Measurements from ENCODE around the gene GASK1A. TPM values are rescaled to one million over a fixed set of nuclear protein-coding genes. Genes with fewer than 3 reads are reported as not detected.

The GASK1A gene
- total and polyA plus RNA-seq, 10 of the 15 experiments (the other 5 are each of a cell fraction or from before 2014, with no cell fraction given), result 0.18 TPM; not detected in 9

DNA sequence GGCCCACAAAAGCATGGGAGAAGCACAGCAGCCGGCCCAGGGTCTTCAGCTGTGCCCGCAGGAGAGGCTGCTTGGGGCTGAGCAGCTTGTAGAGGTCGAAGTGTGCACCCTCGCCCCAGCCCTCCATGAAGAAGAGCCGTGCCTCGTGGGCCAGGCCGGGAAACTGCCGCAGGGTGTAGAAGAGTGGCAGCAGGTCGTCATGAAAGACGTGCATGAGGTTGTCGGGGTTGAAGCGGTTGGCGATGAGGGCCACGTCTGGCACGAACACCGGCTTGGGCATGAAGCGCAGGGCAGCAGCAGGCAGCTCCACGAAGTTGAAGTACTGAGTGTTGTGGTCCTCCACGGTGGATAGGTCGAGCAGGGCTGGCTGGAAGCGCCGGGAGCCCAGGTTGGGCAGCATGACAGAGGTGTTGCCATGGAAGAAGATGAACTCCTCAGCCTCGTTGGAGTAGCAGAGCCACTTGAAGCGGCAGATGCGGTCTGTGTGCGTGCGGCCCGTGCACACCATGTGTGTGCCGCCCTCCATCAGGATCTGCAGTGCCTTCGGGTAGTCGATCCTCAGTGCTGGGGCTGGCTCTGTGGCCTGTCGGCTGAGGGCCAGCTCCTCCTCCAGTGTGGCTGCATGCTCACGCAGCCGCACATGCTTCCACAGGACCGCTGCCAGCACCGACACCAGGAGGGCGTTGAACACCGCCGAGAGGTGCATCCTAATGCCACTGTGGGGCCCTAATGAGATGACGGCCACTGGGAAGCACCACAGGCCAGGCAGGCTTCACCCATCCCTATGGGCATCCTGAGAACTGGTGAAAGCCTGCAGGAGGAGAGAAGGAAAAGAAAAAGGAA lies 101.8 kb downstream of the GASK1A start:
- DNase-seq (ENCODE audit: low read depth, low spot score) (no peak), ATAC-seq (no peak), FAIRE-seq (no peak)
- TF ChIP-seq JUND (IDR thresholded peaks at IDR 0.05; ENCODE audit: low read depth, low read length) (no peak), SREBF1 (IDR thresholded peaks at IDR 0.05; ENCODE audit: low read length) (no peak), SMC3 (IDR thresholded peaks at IDR 0.05; ENCODE audit: borderline replicate concordance, low read length) (no peak)
- TF ChIP-seq, protein P1, sequence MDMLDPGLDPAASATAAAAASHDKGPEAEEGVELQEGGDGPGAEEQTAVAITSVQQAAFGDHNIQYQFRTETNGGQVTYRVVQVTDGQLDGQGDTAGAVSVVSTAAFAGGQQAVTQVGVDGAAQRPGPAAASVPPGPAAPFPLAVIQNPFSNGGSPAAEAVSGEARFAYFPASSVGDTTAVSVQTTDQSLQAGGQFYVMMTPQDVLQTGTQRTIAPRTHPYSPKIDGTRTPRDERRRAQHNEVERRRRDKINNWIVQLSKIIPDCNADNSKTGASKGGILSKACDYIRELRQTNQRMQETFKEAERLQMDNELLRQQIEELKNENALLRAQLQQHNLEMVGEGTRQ (IDR thresholded peaks at IDR 0.05; ENCODE audit: borderline replicate concordance, low read depth, low read length), result no peak
- 66% methylated on average over 40 of the region's 40 CpGs for WGBS (ENCODE audit: insufficient coverage, insufficient replicate concordance, low lambda C conversion rate, missing lambda C conversion rate)
- CTCF ChIA-PET, result interaction anchor here (1.3 kb wide), 1 partner anchor 9 kb away, joined by 3 read pairs; no protein-coding TSS in a partner anchor
- Histone ChIP-seq H3K27ac (ENCODE audit: control insufficient read depth, insufficient read depth) (no peak overlapping the region), H2AFZ (ENCODE audit: control insufficient read depth, low read depth, low read length) (no peak overlapping the region), H3K27me3 (replicated peaks in 1 of 2; ENCODE audit: control insufficient read depth in 2 of 2, insufficient read depth in 2 of 2, low read length in 1 of 2) (no peaks in the 10 kb centered on the region), H3K4me2 (ENCODE audit: control insufficient read depth, insufficient read depth) (no peak overlapping the region), H3K4me1 (ENCODE audit: control insufficient read depth, insufficient read depth, low read length) (no peaks in the 10 kb centered on the region), H3K4me3 (no peak overlapping the region), H3K79me2 (ENCODE audit: control insufficient read depth, insufficient read depth, low read length) (no peaks in the 10 kb centered on the region), H3K9me3 (replicated peaks; ENCODE audit: control insufficient read depth, insufficient read depth, low read length) (no peaks in the 10 kb centered on the region; the same call in 2 of the 3 replicates), H4K20me1 (ENCODE audit: control insufficient read depth, insufficient read depth) (no peaks in the 10 kb centered on the region), H3K9ac (ENCODE audit: control insufficient read depth, insufficient read depth, low read length) (no peak overlapping the region), H3K36me3 (ENCODE audit: control insufficient read depth in 2 of 2, insufficient read depth in 2 of 2, low read length in 1 of 2) (no peaks in the 10 kb centered on the region; a peak in 1 of 4 replicates)
- RAD21 ChIA-PET (ENCODE audit: unreplicated experiment), result no interaction called here
- intact Hi-C loops (cut with micrococcal nuclease; ENCODE audit: unreplicated experiment) (no loop called here), in situ Hi-C loops (cut with MboI) (no loop called here)
- BruUV-seq (replicated peaks), result no TSS peak
- SMC1A ChIA-PET (ENCODE audit: uncharacterized antibody, unreplicated experiment), result no interaction called here
- POLR2A ChIA-PET, result no interaction called here

DNA sequence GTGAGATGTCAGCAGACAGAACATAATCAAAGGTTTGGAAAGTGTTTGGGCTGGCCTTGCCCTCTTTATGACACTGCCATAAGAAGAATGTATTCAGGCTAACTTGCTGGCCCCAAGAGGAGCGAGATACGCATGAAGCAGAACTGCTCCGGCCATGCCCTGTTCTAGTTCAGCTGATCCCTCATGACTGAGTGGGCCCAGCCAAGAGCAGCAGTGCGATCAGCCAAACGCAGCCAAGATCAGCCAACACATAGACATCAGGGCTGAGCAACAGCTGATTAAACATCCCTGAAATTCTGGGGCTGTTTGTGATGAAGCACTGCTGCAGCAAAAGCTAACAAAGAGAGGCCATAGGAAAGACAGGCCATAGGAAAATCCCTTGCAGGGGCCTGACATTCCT lies 102.7 kb downstream of the GASK1A start:
- FAIRE-seq, result no peak
- H3K79me2 ChIP-seq (ENCODE audit: control insufficient read depth, insufficient read depth, low read length), result no peaks in the 10 kb centered on the region
- ChIA-PET CTCF (interaction anchor here (1.3 kb wide), 1 partner anchor 10 kb away, joined by 3 read pairs; no protein-coding TSS in a partner anchor), RAD21 (ENCODE audit: unreplicated experiment) (no interaction called here), SMC1A (ENCODE audit: uncharacterized antibody, unreplicated experiment) (no interaction called here), POLR2A (no interaction called here)
- no peak overlapping the region for H3K9ac ChIP-seq (ENCODE audit: control insufficient read depth, insufficient read depth, low read length)
- no peaks in the 10 kb centered on the region; the same call in 2 of the 3 replicates for H3K9me3 ChIP-seq (replicated peaks; ENCODE audit: control insufficient read depth, insufficient read depth, low read length)
- no peak overlapping the region for H2AFZ ChIP-seq (ENCODE audit: control insufficient read depth, low read depth, low read length)
- H3K27me3 ChIP-seq (replicated peaks in 1 of 2; ENCODE audit: control insufficient read depth in 2 of 2, insufficient read depth in 2 of 2, low read length in 1 of 2), result no peaks in the 10 kb centered on the region
- H3K4me2 ChIP-seq (ENCODE audit: control insufficient read depth, insufficient read depth), result no peak overlapping the region
- no peaks in the 10 kb centered on the region for H4K20me1 ChIP-seq (ENCODE audit: control insufficient read depth, insufficient read depth)
- no peak for ATAC-seq
- in situ Hi-C loops (cut with MboI), result no loop called here
- H3K27ac ChIP-seq (ENCODE audit: control insufficient read depth, insufficient read depth), result no peak overlapping the region
- H3K36me3 ChIP-seq (ENCODE audit: control insufficient read depth in 2 of 2, insufficient read depth in 2 of 2, low read length in 1 of 2), result no peaks in the 10 kb centered on the region; a peak in 1 of 4 replicates
- DNase-seq (ENCODE audit: low read depth, low spot score), result no peak
- no TSS peak for BruUV-seq (replicated peaks)
- intact Hi-C loops (cut with micrococcal nuclease; ENCODE audit: unreplicated experiment), result no loop called here
- no peak overlapping the region for H3K4me3 ChIP-seq
- TF ChIP-seq CHD2 (IDR thresholded peaks at IDR 0.05; ENCODE audit: borderline replicate concordance, low read depth, low read length) (no peak), MXI1 (IDR thresholded peaks at IDR 0.05; ENCODE audit: low read depth, low read length) (no peak), NR2C2 (IDR thresholded peaks at IDR 0.05; ENCODE audit: borderline replicate concordance, control insufficient read depth, insufficient read length, low read depth) (no peak), IKZF2 (IDR thresholded peaks at IDR 0.05) (no peak), ZNF207 (IDR thresholded peaks at IDR 0.05; ENCODE audit: borderline replicate concordance) (no peak), ZZZ3 (IDR thresholded peaks at IDR 0.05; ENCODE audit: control insufficient read depth, insufficient read length, low read depth) (no peak)
- H3K4me1 ChIP-seq (ENCODE audit: control insufficient read depth, insufficient read depth, low read length), result no peaks in the 10 kb centered on the region
- 37% methylated on average over 5 of the region's 5 CpGs for WGBS (ENCODE audit: insufficient coverage, insufficient replicate concordance, low lambda C conversion rate, missing lambda C conversion rate)

Data from GM12878 (cell line).